Measurements from ENCODE around the gene PPP2R5C.
"Not testable (repeated sequence)": the region's sequence is repeated elsewhere in the genome, so short reads cannot be mapped to it uniquely, and the experiment has no call there.

The PPP2R5C gene

GRCh38 chr14:101721111-101721510, 40.4 kb upstream of the PPP2R5C start:
- DNase-seq: no peak
- Histone ChIP-seq H3K36me3 (replicated peaks) (no peaks in the 10 kb centered on the region), H3K27me3 (replicated peaks) (no peaks in the 10 kb centered on the region), H3K4me3 (ENCODE audit: low read depth, low read length) (no peak overlapping the region), H3K27ac (no peak overlapping the region)
- no peak for TF ChIP-seq CTCF (IDR thresholded peaks at IDR 0.05; ENCODE audit: low read depth, low read length, missing control alignments)
- in situ Hi-C loops (cut with HindIII; ENCODE audit: low pct_ligation_motif_present, low sequenced_read_pairs): no loop called here

GRCh38 chr14:101721951-101722661, 39.4 kb upstream of the PPP2R5C start:
- in situ Hi-C loops (cut with HindIII; ENCODE audit: low pct_ligation_motif_present, low sequenced_read_pairs): no loop called here
- no peaks in the 10 kb centered on the region for H3K27me3 ChIP-seq (replicated peaks)
- H3K36me3 ChIP-seq (replicated peaks): no peaks in the 10 kb centered on the region
- H3K4me3 ChIP-seq (ENCODE audit: low read depth, low read length): no peak overlapping the region
- DNase-seq: no peak
- H3K27ac ChIP-seq: no peak overlapping the region
- no peak for TF ChIP-seq CTCF (IDR thresholded peaks at IDR 0.05; ENCODE audit: low read depth, low read length, missing control alignments)

GRCh38 chr14:101723061-101723595, 38.4 kb upstream of the PPP2R5C start:
- H3K27me3 ChIP-seq (replicated peaks): no peaks in the 10 kb centered on the region
- TF ChIP-seq CTCF (IDR thresholded peaks at IDR 0.05; ENCODE audit: low read depth, low read length, missing control alignments): no peak
- no peak overlapping the region for H3K27ac ChIP-seq

GRCh38 chr14:101725652-101726051, 35.9 kb upstream of the PPP2R5C start:
- H3K27ac ChIP-seq; in situ Hi-C loops (cut with HindIII; ENCODE audit: low pct_ligation_motif_present, low sequenced_read_pairs): not testable (repeated sequence)

More at GRCh38 chr14:101723061-101723595, 38.4 kb upstream of the PPP2R5C start:
- H3K4me3 ChIP-seq (ENCODE audit: low read depth, low read length): no peak overlapping the region
- DNase-seq: no peak
- H3K36me3 ChIP-seq (replicated peaks): no peaks in the 10 kb centered on the region
- in situ Hi-C loops (cut with HindIII; ENCODE audit: low pct_ligation_motif_present, low sequenced_read_pairs): no loop called here

GRCh38 chr14:101726295-101726953, 35.1 kb upstream of the PPP2R5C start:
- Histone ChIP-seq H3K27ac (no peak overlapping the region), H3K4me3 (ENCODE audit: low read depth, low read length) (no peak overlapping the region), H3K27me3 (replicated peaks) (no peaks in the 10 kb centered on the region), H3K36me3 (replicated peaks) (no peaks in the 10 kb centered on the region)
- in situ Hi-C loops (cut with HindIII; ENCODE audit: low pct_ligation_motif_present, low sequenced_read_pairs): no loop called here
- DNase-seq: no peak
- no peak for TF ChIP-seq CTCF (IDR thresholded peaks at IDR 0.05; ENCODE audit: low read depth, low read length, missing control alignments)

More at GRCh38 chr14:101725652-101726051, 35.9 kb upstream of the PPP2R5C start:
- not testable (repeated sequence) for DNase-seq; H3K27me3 ChIP-seq (replicated peaks); H3K4me3 ChIP-seq (ENCODE audit: low read depth, low read length); H3K36me3 ChIP-seq (replicated peaks)

- in situ Hi-C loops (cut with HindIII; ENCODE audit: low pct_ligation_motif_present, low sequenced_read_pairs): no loop called here
- Histone ChIP-seq H3K27ac (no peak overlapping the region), H3K4me3 (ENCODE audit: low read depth, low read length) (no peak overlapping the region), H3K27me3 (replicated peaks) (no peaks in the 10 kb centered on the region), H3K36me3 (replicated peaks) (no peaks in the 10 kb centered on the region)
- DNase-seq: no peak
- TF ChIP-seq CTCF (IDR thresholded peaks at IDR 0.05; ENCODE audit: low read depth, low read length, missing control alignments): no peak
Measured at GRCh38 chr14:101726954-101727302, 34.6 kb upstream of the PPP2R5C start.
